Lung (tissue), 12 donors: ENCODE data around the gene DDX39A. TPM values are rescaled to one million over a fixed set of nuclear protein-coding genes. Genes with fewer than 3 reads are reported as not detected.

Experiments used
- ATAC-seq: fragments of 200-7000 bp; cut with Tn5 transposase; one replicate; pipeline ENCODE4 v1.9.1; 2020; ENCODE audit warnings: moderate number of reproducible peaks; ENCODE audit not compliant: insufficient read depth, low FRiP score
- DNase-seq, 3 donors: peaks; one replicate each; pipeline ENCODE4 v3.0.0-alpha.2; 2013 to 2017
- H3K27ac ChIP-seq, 2 donors: one replicate each; pipeline ENCODE4 v1.5.1; 2013; ENCODE audit warnings: mild to moderate bottlenecking in 2 of 2, moderate library complexity in 2 of 2, control low read depth in 1 of 2, inconsistent platforms in 1 of 2, low read depth in 1 of 2, low read length in 1 of 2
- H3K27me3 ChIP-seq, 3 donors: one replicate each; pipeline ENCODE4 v1.5.1; 2013; ENCODE audit warnings: low read length in 2 of 3; ENCODE audit not compliant: control insufficient read depth in 3 of 3, insufficient read depth in 3 of 3
- H3K36me3 ChIP-seq, 4 donors: one replicate each; pipeline ENCODE4 v1.5.1; 2013; ENCODE audit warnings: low read length in 4 of 4, mild to moderate bottlenecking in 1 of 4, moderate library complexity in 1 of 4; ENCODE audit not compliant: control insufficient read depth in 4 of 4, insufficient read depth in 4 of 4
- H3K4me1 ChIP-seq, 5 donors: one replicate each; pipeline ENCODE4 v1.5.1; 2013; ENCODE audit warnings: low read length in 5 of 5, mild to moderate bottlenecking in 2 of 5, moderate library complexity in 1 of 5; ENCODE audit not compliant: control insufficient read depth in 5 of 5, insufficient read depth in 5 of 5
- H3K4me3 ChIP-seq: one replicate; pipeline ENCODE4 v1.5.1; 2013; ENCODE audit warnings: mild to moderate bottlenecking, control low read depth, moderate library complexity
- H3K9ac ChIP-seq, 2 donors: one replicate each; pipeline ENCODE4 v1.5.1; 2013; ENCODE audit warnings: low read length in 2 of 2, control low read depth in 1 of 2; ENCODE audit not compliant: insufficient read depth in 1 of 2
- H3K9me3 ChIP-seq, 4 donors: one replicate each; pipeline ENCODE4 v1.5.1; 2013; ENCODE audit warnings: low read length in 3 of 4, mild to moderate bottlenecking in 1 of 4, moderate library complexity in 1 of 4; ENCODE audit not compliant: control insufficient read depth in 4 of 4, insufficient read depth in 3 of 4
- WGBS, 2 donors: extraction: QIAGEN DNeasy Blood & Tissue Kit; methylation state at CpG; one replicate each; pipeline ENCODE4 v1.1.7; 2013; 5-methylcytosine and 5-hydroxymethylcytosine counted together
- polyA plus RNA-seq, 2 donors: library from polyadenylated mRNA; stranded (reverse); fragments of 200-250 nt; gene quantifications; one replicate each; pipeline ENCODE4 v1.2.1, GENCODE V29; 2013
- total RNA-seq, 2 donors: library from RNA; depleted of rRNA in 1 of 2; stranded (reverse); fragments of >200 nt in 1 of 2; gene quantifications; one replicate each; pipeline ENCODE4 v1.2.1, GENCODE V29; 2014 to 2021
- TF ChIP-seq, protein P1 (sequence below): IDR thresholded peaks from 2 replicates; pipeline ENCODE4 v1.5.1; 2012; ENCODE audit warnings: mild to moderate bottlenecking; ENCODE audit errors: control extremely low read depth, extremely low read depth
- donor health status: control.
- donor health status: control.
- donor health status: Bipolar disorder and iron deficiency.
- donor health status: healthy.
- donor health status: DM: yes; HTN: yes; CAD: no.

The DDX39A gene
- total and polyA plus RNA-seq, 4 donors, result 46.2 to 156 (median 97.7) TPM

DNA sequence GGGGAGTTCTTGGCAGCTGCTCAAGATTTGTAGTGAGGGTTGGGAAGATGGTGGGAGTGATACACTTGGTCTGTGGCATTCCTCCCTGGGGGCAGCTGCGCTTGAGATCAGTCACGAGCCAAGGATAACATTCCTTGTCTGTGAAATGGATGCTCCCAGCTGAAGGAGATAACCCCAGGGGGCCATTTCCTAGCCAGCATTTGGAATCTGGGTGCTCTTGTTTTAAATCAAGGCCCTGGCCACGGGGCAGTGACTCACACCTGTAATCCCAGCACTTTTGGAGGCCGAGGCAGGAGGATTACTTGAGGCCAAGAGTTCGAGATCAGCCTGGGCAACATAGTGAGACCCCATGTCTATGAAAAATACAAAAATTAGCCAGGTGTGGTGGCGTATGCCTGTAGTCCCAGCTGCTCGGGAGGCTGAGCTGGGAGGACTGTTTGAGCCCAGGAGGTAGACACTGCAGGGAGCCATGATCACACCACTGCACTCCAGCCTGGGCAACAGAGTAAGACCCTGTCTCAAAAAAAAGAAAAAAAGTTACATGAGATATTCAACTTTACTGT lies 18.5 kb upstream of the DDX39A start:
- Histone ChIP-seq H3K27me3 (no peaks in the 10 kb centered on the region), H3K9me3 (no peaks in the 10 kb centered on the region), H3K4me1 (peaks cover 0 to 23% (median 10%) of the 10 kb centered on the region in 5 donors), H3K27ac (no peak overlapping the region), H3K36me3 (peaks cover 0 to 8% (median 6%) of the 10 kb centered on the region in 4 donors), H3K9ac (no peak overlapping the region), H3K4me3 (no peak overlapping the region)
- no peak for DNase-seq
- TF ChIP-seq, protein P1, sequence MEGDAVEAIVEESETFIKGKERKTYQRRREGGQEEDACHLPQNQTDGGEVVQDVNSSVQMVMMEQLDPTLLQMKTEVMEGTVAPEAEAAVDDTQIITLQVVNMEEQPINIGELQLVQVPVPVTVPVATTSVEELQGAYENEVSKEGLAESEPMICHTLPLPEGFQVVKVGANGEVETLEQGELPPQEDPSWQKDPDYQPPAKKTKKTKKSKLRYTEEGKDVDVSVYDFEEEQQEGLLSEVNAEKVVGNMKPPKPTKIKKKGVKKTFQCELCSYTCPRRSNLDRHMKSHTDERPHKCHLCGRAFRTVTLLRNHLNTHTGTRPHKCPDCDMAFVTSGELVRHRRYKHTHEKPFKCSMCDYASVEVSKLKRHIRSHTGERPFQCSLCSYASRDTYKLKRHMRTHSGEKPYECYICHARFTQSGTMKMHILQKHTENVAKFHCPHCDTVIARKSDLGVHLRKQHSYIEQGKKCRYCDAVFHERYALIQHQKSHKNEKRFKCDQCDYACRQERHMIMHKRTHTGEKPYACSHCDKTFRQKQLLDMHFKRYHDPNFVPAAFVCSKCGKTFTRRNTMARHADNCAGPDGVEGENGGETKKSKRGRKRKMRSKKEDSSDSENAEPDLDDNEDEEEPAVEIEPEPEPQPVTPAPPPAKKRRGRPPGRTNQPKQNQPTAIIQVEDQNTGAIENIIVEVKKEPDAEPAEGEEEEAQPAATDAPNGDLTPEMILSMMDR, result no peak
- ATAC-seq, result no peak
- 93 to 94% methylated on average over 7 of the region's 7 CpGs for WGBS, 2 donors

DNA sequence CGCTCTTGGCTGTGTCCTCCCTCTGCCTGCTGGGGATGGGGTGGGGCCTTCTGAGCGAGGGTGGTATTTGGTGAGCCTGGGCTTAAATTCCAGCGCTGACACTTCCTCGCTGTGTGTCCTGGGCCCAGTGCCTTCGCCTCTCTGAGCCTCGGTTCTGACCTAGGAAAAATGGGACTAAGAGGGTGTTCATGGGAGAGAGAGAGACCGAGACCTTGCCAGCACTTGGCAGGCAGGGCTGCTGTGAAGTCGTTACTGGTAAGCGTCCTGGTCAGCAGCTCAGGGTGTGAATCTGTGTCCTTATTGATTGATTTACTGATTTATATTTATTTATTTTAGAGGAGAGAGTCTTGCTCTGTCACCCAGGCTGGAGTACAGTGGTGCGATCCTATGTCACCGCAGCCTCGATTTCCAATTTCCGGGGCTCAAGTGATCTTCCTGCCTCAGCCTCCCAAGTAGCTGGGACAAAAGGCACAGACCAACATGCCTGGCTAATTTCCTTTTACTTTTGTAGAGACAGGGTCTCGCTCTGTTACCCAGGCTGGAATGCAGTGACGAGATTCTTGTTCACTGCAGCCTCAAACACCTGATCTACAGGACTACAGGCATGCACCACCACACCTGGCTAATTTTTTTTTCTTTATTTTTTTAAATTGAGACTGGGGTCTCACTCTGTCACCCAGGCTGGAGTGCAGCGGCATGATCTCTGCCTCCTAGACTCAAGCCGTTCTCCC lies 16.3 kb upstream of the DDX39A start:
- Histone ChIP-seq H3K9me3 (no peaks in the 10 kb centered on the region), H3K4me1 (peaks cover 0 to 29% (median 11%) of the 10 kb centered on the region in 5 donors), H3K27me3 (no peaks in the 10 kb centered on the region), H3K36me3 (no peaks in the 10 kb centered on the region), H3K9ac (no peak overlapping the region), H3K27ac (peak overlapping the region; percentile 80 to 82), H3K4me3 (no peak overlapping the region)
- TF ChIP-seq, protein P1, result no peak
- no peak for ATAC-seq
- 65 to 73% methylated on average over 17 of the region's 17 CpGs for WGBS, 2 donors
- no peak for DNase-seq

DNA sequence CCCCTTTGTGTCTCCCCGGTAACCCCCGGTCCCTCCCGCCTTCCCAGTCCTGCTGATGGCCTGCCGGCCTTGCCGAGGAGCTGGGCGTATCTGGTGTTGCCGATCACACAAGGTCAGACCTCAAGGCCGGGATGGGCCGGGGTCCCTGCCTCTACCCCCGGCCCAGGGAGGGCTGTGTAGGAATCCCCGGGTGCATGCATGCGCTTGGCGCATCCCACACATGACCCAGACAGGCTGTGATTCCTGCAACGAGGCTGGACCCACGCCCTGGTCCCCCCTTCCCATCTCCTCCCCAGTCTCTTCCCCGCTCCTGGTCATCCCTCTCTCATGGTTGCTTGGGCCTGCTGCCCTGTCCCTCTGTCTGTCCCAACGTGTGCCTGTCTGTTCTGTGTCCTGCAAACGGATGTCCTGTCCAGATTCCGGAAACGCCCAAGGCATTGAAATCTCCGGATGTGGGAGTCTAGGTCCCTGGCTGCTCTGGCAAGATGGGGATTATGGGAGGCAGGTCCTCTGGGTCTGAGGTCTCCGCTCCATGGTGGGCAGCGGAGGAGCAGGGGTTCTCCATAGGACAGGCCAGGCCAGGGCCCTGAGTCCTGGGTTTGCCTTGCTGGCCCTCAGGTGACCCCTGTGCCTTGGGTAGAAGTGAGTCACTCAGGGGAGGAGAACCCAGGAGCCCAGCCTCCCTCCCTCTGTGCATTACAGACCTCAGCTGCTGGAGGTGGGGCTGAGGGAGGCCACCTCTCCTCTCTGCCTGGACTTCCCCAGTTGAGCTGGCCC lies 15.6 kb upstream of the DDX39A start:
- DNase-seq (peak in 1 of 3 donors; percentile 45), ATAC-seq (peak; percentile 76)
- Histone ChIP-seq H3K36me3 (no peaks in the 10 kb centered on the region), H3K27me3 (no peaks in the 10 kb centered on the region), H3K4me3 (peak overlapping the region; percentile 82), H3K9me3 (no peaks in the 10 kb centered on the region), H3K9ac (no peak overlapping the region), H3K27ac (peak overlapping the region; percentile 87 to 95), H3K4me1 (peaks cover 0 to 22% (median 8%) of the 10 kb centered on the region in 5 donors)
- WGBS, 2 donors, result 48 to 57% methylated on average over 23 of the region's 23 CpGs
- TF ChIP-seq, protein P1, result no peak
